BJ (cell line): ENCODE data around the gene SH2D6. TPM values are rescaled to one million over a fixed set of nuclear protein-coding genes. Genes with fewer than 3 reads are reported as not detected.

Experiments
- CTCF ChIA-PET: fragments of 350-600 bp; formaldehyde crosslinking; extraction: SDS; loops from one replicate; lab custom pipeline; 2021; ENCODE audit warnings: antibody characterized with exemption, inconsistent platforms; lab: Yijun Ruan, JAX
- POLR2A ChIA-PET: fragments of 300-600 bp; sonication (Branson Sonifier 250); formaldehyde crosslinking; extraction: SDS; loops from one replicate; lab custom pipeline; 2021; ENCODE audit warnings: antibody characterized with exemption; lab: Charles Lee
- DNase-seq: peaks from one replicate; pipeline ENCODE4 v3.0.0-alpha.2; 2011; ENCODE audit warnings: low read depth
- H3K27me3 ChIP-seq: 2 replicates; pipeline ENCODE4 v1.6.0; 2011; ENCODE audit warnings: low read length; ENCODE audit not compliant: control insufficient read depth, insufficient read depth
- H3K36me3 ChIP-seq: 2 replicates; pipeline ENCODE4 v1.5.1; 2011; ENCODE audit warnings: low read length; ENCODE audit not compliant: control insufficient read depth, insufficient read depth
- H3K4me3 ChIP-seq: 2 replicates; pipeline ENCODE4 v1.5.1; 2011; ENCODE audit warnings: low read depth, mild to moderate bottlenecking, control low read depth, low read length
- polyA plus RNA-seq: library from polyadenylated mRNA; depleted of rRNA; stranded (reverse); fragments of >200 nt; gene quantifications from 2 replicates; pipeline ENCODE4 v1.2.3, GENCODE V29; 2011
- TF ChIP-seq, protein P1 (sequence below): IDR thresholded peaks from 2 replicates; pipeline ENCODE4 v1.5.1; 2011; ENCODE audit warnings: low read depth, mild to moderate bottlenecking, control low read depth, inconsistent platforms, low read length, moderate library complexity; ENCODE audit not compliant: insufficient read depth

SH2D6 gene
- polyA plus RNA-seq, 1 experiment: 0.18 TPM

DNA sequence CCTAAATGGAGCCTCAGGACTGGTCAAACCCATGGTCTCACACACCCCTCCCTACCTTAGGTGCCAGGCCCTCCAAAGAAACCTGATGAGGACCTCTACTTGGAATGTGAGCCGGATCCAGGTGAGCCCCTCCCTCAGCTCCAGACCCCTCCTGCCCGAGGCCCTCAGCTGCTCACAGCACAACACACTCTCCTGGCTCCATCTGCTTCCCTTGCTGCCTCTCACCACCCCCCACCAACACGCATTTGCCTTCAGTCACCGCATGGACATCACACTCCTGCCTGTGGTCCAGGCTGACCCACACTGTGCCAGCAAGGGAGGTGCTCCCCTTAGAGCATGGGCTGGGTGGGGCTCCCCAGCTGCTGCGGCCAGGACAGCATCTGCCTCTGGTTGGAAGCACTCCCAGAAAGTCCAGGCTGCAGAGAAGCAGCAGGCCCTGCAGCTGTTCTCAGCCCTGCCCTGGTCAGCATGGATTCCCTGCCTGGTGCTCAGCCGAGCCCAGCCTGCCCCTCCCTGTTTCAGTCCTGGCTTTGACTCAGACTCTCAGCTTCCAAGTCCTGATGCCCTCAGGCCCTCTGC is 15.1 kb downstream of the SH2D6 start:
- no peak overlapping the region for H3K4me3 ChIP-seq
- ChIA-PET CTCF (interaction anchor here (1.9 to 17.0 kb wide), 2 partner anchors 12 to 112 kb away, joined by 12 to 460 read pairs; partner anchors contain the start of gene MAT2A), POLR2A (interaction anchor here (0.5 to 1.5 kb wide), 2 partner anchors 10 to 105 kb away, joined by 5 to 10 read pairs; partner anchors contain the start of gene MAT2A)
- no peaks in the 10 kb centered on the region for H3K27me3 ChIP-seq
- peak; percentile 91 for DNase-seq
- TF ChIP-seq, protein P1, sequence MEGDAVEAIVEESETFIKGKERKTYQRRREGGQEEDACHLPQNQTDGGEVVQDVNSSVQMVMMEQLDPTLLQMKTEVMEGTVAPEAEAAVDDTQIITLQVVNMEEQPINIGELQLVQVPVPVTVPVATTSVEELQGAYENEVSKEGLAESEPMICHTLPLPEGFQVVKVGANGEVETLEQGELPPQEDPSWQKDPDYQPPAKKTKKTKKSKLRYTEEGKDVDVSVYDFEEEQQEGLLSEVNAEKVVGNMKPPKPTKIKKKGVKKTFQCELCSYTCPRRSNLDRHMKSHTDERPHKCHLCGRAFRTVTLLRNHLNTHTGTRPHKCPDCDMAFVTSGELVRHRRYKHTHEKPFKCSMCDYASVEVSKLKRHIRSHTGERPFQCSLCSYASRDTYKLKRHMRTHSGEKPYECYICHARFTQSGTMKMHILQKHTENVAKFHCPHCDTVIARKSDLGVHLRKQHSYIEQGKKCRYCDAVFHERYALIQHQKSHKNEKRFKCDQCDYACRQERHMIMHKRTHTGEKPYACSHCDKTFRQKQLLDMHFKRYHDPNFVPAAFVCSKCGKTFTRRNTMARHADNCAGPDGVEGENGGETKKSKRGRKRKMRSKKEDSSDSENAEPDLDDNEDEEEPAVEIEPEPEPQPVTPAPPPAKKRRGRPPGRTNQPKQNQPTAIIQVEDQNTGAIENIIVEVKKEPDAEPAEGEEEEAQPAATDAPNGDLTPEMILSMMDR: no peak
- H3K36me3 ChIP-seq: no peaks in the 10 kb centered on the region

DNA sequence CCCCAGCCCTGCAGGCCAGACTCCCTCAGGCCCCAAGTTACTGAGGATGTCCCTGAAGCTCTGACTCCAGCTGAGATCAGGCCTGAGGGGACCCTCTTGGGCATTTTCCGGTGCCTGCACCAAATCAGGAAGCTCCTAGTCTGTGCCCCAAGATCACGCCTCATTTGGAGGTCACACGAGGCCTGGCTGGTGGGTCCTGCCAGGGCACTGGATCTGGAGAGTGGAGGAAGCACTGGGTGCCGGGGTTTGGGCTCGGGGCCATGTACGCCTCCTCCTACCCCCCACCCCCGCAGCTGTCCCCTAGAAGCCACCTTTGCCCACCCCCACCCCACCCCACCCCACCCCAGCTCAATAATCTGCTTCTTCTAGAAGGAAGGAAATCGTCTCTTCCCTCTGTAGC is 16.2 kb downstream of the SH2D6 start:
- ChIA-PET CTCF (interaction anchor here (1.9 to 17.0 kb wide), 2 partner anchors 13 to 111 kb away, joined by 12 to 460 read pairs; partner anchors contain the start of gene MAT2A), POLR2A (no interaction called here)
- TF ChIP-seq, protein P1: no peak
- H3K27me3 ChIP-seq: no peaks in the 10 kb centered on the region
- H3K36me3 ChIP-seq: no peaks in the 10 kb centered on the region
- H3K4me3 ChIP-seq: no peak overlapping the region
- DNase-seq: no peak

DNA sequence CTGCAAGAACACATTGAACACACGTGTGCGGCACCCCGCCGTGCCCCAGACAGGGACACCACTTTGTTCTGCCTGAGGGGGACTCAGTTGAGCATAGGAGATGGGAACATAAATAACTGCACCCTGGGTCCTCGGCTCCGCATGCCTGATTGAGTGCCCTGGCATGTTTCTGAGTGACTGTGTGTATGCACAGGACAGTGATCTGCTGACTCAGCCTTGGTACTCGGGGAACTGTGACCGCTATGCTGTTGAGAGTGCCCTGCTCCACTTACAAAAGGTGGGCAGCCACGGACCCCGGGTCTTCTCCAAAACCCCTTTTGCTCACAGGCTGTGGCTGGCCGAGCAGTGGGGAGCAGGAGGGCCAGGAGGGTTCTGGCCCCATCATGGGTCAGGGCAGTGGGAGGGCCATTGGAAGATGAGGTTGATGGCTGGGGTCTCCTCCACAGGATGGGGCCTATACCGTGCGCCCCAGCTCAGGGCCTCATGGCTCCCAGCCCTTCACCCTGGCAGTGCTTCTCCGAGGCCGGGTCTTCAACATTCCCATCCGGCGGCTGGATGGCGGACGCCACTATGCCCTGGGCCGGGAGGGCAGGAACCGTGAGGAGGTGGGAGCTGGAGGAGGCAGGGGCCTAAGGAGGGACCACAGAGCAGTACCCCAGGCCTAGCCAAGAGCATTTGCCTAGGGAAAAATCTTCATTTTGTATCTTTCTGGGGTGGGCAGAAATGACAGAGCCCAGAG is 16.9 kb downstream of the SH2D6 start:
- H3K36me3 ChIP-seq: no peaks in the 10 kb centered on the region
- DNase-seq: no peak
- CTCF ChIA-PET: interaction anchor here (17.0 kb wide), 1 partner anchor 110 kb away, joined by 460 read pairs; the partner anchor contains the start of gene MAT2A
- H3K4me3 ChIP-seq: no peak overlapping the region
- POLR2A ChIA-PET: interaction anchor here (0.9 kb wide), 1 partner anchor 105 kb away, joined by 4 read pairs; no protein-coding TSS in a partner anchor
- no peaks in the 10 kb centered on the region for H3K27me3 ChIP-seq
- TF ChIP-seq, protein P1: no peak

DNA sequence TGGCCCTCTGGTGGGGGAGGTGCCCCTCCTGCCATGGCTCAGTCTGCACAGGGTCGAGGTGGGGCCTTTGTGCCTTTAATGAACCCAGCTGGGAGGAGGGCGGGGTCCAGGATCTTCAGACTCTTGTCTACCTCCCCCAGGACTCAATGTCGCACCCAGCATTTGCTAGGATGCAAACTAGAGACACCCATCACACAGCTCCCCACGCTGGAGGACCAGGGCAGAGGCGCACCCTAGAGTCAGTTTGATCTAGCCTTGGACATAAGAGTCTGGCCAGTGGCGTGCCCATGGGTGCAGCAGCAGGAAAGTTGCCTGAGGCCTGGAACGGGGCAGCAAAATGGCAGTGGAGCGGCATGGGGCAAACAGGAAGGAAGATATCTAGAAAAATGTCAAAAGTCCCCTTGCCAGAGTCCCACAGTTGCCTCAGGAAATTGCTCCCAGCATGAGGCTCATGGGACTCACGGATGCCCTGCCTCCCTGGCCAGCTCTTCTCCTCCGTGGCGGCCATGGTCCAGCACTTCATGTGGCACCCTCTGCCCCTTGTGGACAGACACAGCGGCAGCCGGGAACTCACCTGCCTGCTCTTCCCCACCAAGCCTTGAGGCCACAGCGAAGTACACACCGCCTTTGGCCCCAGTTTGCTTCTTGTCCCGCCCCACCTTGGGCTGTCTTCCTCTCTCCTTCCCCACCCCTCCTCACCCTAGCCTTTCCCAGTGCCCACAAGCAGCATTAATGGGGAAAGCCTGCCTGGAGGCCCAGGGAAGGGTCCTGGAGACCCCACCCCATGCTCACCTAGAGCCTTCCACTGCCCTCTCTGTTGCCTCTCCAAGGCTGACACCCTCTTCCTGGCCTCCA is 17.7 kb downstream of the SH2D6 start:
- DNase-seq: no peak
- TF ChIP-seq, protein P1: no peak
- Histone ChIP-seq H3K27me3 (no peaks in the 10 kb centered on the region; the same call in 1 of the 2 replicates), H3K4me3 (no peak overlapping the region), H3K36me3 (no peaks in the 10 kb centered on the region)
- CTCF ChIA-PET: no interaction called here
- POLR2A ChIA-PET: interaction anchor here (0.9 kb wide), 1 partner anchor 104 kb away, joined by 4 read pairs; no protein-coding TSS in a partner anchor
